ENCODE data around the gene TRAPPC2L. TPM values are rescaled to one million over a fixed set of nuclear protein-coding genes. Genes with fewer than 3 reads are reported as not detected.

TRAPPC2L gene
- total RNA-seq, 1 experiment from 2014 or later = 101 TPM

DNA sequence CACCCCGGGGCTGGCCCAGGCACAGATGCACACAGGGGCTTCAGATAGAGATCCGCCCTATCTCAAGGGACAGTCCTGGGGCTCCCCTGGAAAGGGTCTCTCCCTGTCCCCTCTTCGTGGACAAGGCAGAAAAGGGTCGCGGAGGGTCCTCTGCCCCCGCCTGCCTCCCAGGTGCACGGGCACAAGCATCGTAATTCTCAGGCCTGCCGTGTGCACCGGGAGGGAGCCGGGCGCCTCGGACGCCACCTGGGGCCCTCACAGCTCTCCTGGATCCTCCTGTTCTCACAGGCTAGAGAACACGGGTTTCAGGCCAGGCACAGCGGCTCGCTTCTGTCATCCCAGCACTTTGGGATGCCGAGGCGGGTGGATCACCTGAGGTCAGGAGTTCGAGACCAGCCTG, 21.4 kb downstream of the TRAPPC2L start:
- BruUV-seq (replicated peaks) = no TSS peak
- no peaks in the 10 kb centered on the region for H3K9me2 ChIP-seq (ENCODE audit: insufficient read depth)
- POLR2A ChIA-PET (ENCODE audit: unreplicated experiment) = no interaction called here
- H3F3A ChIP-seq (ENCODE audit: insufficient read depth, low read depth) = peaks cover 5% of the 10 kb centered on the region; the same call in 1 of the 2 replicates
- H3K4me2 ChIP-seq = no peak overlapping the region
- DNase-seq = no peak
- intact Hi-C loops (cut with micrococcal nuclease; ENCODE audit: unreplicated experiment) = no loop called here
- no peak overlapping the region for H3K4me3 ChIP-seq
- peaks cover 73% of the 10 kb centered on the region for H3K27me3 ChIP-seq (ENCODE audit: insufficient read depth, low read depth)
- H4K20me1 ChIP-seq (ENCODE audit: insufficient read depth) = no peaks in the 10 kb centered on the region; the same call in 1 of the 2 replicates
- H3K27ac ChIP-seq = no peak overlapping the region
- CTCF ChIA-PET = no interaction called here
- no peak for TF ChIP-seq EZH2 (IDR thresholded peaks at IDR 0.05; ENCODE audit: low read depth)
- TF ChIP-seq, protein P1, sequence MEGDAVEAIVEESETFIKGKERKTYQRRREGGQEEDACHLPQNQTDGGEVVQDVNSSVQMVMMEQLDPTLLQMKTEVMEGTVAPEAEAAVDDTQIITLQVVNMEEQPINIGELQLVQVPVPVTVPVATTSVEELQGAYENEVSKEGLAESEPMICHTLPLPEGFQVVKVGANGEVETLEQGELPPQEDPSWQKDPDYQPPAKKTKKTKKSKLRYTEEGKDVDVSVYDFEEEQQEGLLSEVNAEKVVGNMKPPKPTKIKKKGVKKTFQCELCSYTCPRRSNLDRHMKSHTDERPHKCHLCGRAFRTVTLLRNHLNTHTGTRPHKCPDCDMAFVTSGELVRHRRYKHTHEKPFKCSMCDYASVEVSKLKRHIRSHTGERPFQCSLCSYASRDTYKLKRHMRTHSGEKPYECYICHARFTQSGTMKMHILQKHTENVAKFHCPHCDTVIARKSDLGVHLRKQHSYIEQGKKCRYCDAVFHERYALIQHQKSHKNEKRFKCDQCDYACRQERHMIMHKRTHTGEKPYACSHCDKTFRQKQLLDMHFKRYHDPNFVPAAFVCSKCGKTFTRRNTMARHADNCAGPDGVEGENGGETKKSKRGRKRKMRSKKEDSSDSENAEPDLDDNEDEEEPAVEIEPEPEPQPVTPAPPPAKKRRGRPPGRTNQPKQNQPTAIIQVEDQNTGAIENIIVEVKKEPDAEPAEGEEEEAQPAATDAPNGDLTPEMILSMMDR (conservative IDR thresholded peaks at IDR 0.05) = no peak
- no peak overlapping the region for H2AFZ ChIP-seq
- no peaks in the 10 kb centered on the region for H3K9me3 ChIP-seq (ENCODE audit: insufficient read depth, low read depth)
- H3K4me1 ChIP-seq (replicated peaks; ENCODE audit: insufficient read depth) = no peaks in the 10 kb centered on the region
- no peaks in the 10 kb centered on the region for H3K79me2 ChIP-seq (ENCODE audit: low read depth)
- H3K36me3 ChIP-seq (ENCODE audit: low read depth) = no peaks in the 10 kb centered on the region

DNA sequence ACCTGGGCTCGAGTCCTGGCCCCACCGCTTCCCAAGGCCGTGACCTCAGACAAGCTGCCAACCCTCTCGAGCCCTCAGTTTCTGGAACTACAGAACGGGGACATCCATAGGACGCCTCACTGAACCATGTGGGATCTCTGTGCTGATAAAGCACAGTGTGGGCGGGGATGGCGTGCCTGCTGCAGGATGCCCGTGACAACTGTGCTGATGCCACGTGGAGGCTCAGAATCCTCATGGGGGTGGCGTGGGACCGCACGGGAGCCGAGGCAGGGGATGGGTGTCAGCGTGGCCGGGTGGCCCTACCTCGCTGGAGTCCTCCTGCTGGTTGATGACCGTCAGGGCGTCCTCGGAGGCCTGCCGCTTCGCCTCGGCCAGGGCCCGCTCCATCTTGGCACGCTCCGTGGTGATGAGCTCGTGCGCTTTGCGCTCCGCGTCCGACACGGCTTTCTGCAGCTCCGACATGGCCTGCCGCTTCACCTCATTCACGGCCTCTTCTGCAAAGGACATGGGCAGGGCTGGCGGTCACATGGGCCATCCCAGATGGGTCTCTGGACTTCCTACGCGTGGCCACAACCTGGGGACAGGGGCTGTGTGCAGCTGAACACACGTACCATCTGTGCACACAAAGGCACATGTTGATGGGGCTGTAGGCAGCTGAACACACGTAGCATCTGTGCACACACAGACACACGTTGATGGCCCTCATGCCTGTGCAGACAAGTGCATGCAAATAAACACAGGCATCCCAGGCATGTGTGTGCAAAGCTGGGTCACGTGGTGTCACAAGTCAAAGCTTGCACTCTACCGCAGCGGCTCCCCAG, 22.2 kb downstream of the TRAPPC2L start:
- ChIA-PET CTCF (no interaction called here), POLR2A (ENCODE audit: unreplicated experiment) (no interaction called here)
- no peaks in the 10 kb centered on the region for H3K4me1 ChIP-seq (replicated peaks; ENCODE audit: insufficient read depth)
- no TSS peak for BruUV-seq (replicated peaks)
- H4K20me1 ChIP-seq (ENCODE audit: insufficient read depth) = no peaks in the 10 kb centered on the region; the same call in 1 of the 2 replicates
- H3K27me3 ChIP-seq (ENCODE audit: insufficient read depth, low read depth) = peaks cover 65% of the 10 kb centered on the region
- no peaks in the 10 kb centered on the region for H3K36me3 ChIP-seq (ENCODE audit: low read depth)
- H3K4me3 ChIP-seq = no peak overlapping the region
- intact Hi-C loops (cut with micrococcal nuclease; ENCODE audit: unreplicated experiment) = no loop called here
- H2AFZ ChIP-seq = no peak overlapping the region
- peaks cover 5% of the 10 kb centered on the region; the same call in 1 of the 2 replicates for H3F3A ChIP-seq (ENCODE audit: insufficient read depth, low read depth)
- H3K9me2 ChIP-seq (ENCODE audit: insufficient read depth) = no peaks in the 10 kb centered on the region
- DNase-seq = no peak
- no peaks in the 10 kb centered on the region for H3K9me3 ChIP-seq (ENCODE audit: insufficient read depth, low read depth)
- H3K4me2 ChIP-seq = no peak overlapping the region
- no peak overlapping the region for H3K27ac ChIP-seq
- TF ChIP-seq, protein P1 (conservative IDR thresholded peaks at IDR 0.05) = no peak
- no peak for TF ChIP-seq EZH2 (IDR thresholded peaks at IDR 0.05; ENCODE audit: low read depth)
- H3K79me2 ChIP-seq (ENCODE audit: low read depth) = no peaks in the 10 kb centered on the region

DNA sequence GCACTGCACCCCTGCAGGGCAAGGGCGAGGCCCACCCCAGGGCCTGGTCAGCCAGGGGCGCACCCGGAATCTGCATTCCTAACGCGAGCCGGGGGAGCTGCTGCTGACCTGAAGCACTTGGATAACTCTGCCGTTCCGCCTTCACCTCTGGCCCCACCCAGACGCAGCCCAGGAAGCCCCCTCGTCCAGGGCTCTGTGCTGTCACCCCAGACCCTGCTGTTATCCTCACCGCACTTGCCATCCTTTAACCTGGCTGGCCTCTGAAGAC, 22.8 kb downstream of the TRAPPC2L start:
- H2AFZ ChIP-seq = no peak overlapping the region
- H3K4me2 ChIP-seq = no peak overlapping the region
- H3K27ac ChIP-seq = no peak overlapping the region
- ChIA-PET CTCF (no interaction called here), POLR2A (ENCODE audit: unreplicated experiment) (no interaction called here)
- TF ChIP-seq, protein P1 (conservative IDR thresholded peaks at IDR 0.05) = no peak
- TF ChIP-seq EZH2 (IDR thresholded peaks at IDR 0.05; ENCODE audit: low read depth) = no peak
- no peaks in the 10 kb centered on the region for H3K9me2 ChIP-seq (ENCODE audit: insufficient read depth)
- H3F3A ChIP-seq (ENCODE audit: insufficient read depth, low read depth) = peaks cover 5% of the 10 kb centered on the region; the same call in 1 of the 2 replicates
- H3K27me3 ChIP-seq (ENCODE audit: insufficient read depth, low read depth) = peaks cover 59% of the 10 kb centered on the region
- intact Hi-C loops (cut with micrococcal nuclease; ENCODE audit: unreplicated experiment) = no loop called here
- H3K36me3 ChIP-seq (ENCODE audit: low read depth) = no peaks in the 10 kb centered on the region
- BruUV-seq (replicated peaks) = no TSS peak
- H3K9me3 ChIP-seq (ENCODE audit: insufficient read depth, low read depth) = no peaks in the 10 kb centered on the region
- no peaks in the 10 kb centered on the region for H3K79me2 ChIP-seq (ENCODE audit: low read depth)
- no peak for DNase-seq
- no peaks in the 10 kb centered on the region for H3K4me1 ChIP-seq (replicated peaks; ENCODE audit: insufficient read depth)
- no peak overlapping the region for H3K4me3 ChIP-seq
- H4K20me1 ChIP-seq (ENCODE audit: insufficient read depth) = no peaks in the 10 kb centered on the region; the same call in 1 of the 2 replicates
